ENCODE results near the gene C21orf58.

The C21orf58 gene

GRCh38 chr21:46356494-46357334 is 33.0 kb upstream of the C21orf58 start:
- no peak overlapping the region for H3K4me3 ChIP-seq (replicated peaks; ENCODE audit: low read depth, low read length)
- no peaks in the 10 kb centered on the region for H3K27me3 ChIP-seq (replicated peaks; ENCODE audit: control insufficient read depth, insufficient read depth, low read length)
- TF ChIP-seq CTCF (IDR thresholded peaks at IDR 0.05; ENCODE audit: insufficient read depth, low read length, poor library complexity, severe bottlenecking): no peak
- no peak for DNase-seq (ENCODE audit: extremely low read depth, insufficient read length)
- peaks cover 21% of the 10 kb centered on the region for H3K36me3 ChIP-seq (ENCODE audit: control insufficient read depth, insufficient read depth, low read length)

- H3K36me3 ChIP-seq (ENCODE audit: control insufficient read depth, insufficient read depth, low read length): peaks cover 26% of the 10 kb centered on the region
- no peak for TF ChIP-seq CTCF (IDR thresholded peaks at IDR 0.05; ENCODE audit: insufficient read depth, low read length, poor library complexity, severe bottlenecking)
- no peak overlapping the region for H3K4me3 ChIP-seq (replicated peaks; ENCODE audit: low read depth, low read length)
- H3K27me3 ChIP-seq (replicated peaks; ENCODE audit: control insufficient read depth, insufficient read depth, low read length): no peaks in the 10 kb centered on the region
- no peak for DNase-seq (ENCODE audit: extremely low read depth, insufficient read length)
Observed at GRCh38 chr21:46356005-46356338, 32.3 kb upstream of the C21orf58 start.

- no peaks in the 10 kb centered on the region for H3K27me3 ChIP-seq (replicated peaks; ENCODE audit: control insufficient read depth, insufficient read depth, low read length)
- H3K4me3 ChIP-seq (replicated peaks; ENCODE audit: low read depth, low read length): no peak overlapping the region
- no peak for TF ChIP-seq CTCF (IDR thresholded peaks at IDR 0.05; ENCODE audit: insufficient read depth, low read length, poor library complexity, severe bottlenecking)
- DNase-seq (ENCODE audit: extremely low read depth, insufficient read length): no peak
- peaks cover 29% of the 10 kb centered on the region for H3K36me3 ChIP-seq (ENCODE audit: control insufficient read depth, insufficient read depth, low read length)
Observed at GRCh38 chr21:46355161-46356004, 31.7 kb upstream of the C21orf58 start.

- DNase-seq (ENCODE audit: extremely low read depth, insufficient read length): no peak
- Histone ChIP-seq H3K4me3 (replicated peaks; ENCODE audit: low read depth, low read length) (no peak overlapping the region), H3K27me3 (replicated peaks; ENCODE audit: control insufficient read depth, insufficient read depth, low read length) (no peaks in the 10 kb centered on the region), H3K36me3 (ENCODE audit: control insufficient read depth, insufficient read depth, low read length) (peaks cover 33% of the 10 kb centered on the region)
- no peak for TF ChIP-seq CTCF (IDR thresholded peaks at IDR 0.05; ENCODE audit: insufficient read depth, low read length, poor library complexity, severe bottlenecking)
Observed at GRCh38 chr21:46354518-46354917, 30.8 kb upstream of the C21orf58 start.

GRCh38 chr21:46354046-46354445 is 30.4 kb upstream of the C21orf58 start:
- H3K36me3 ChIP-seq (ENCODE audit: control insufficient read depth, insufficient read depth, low read length): peaks cover 36% of the 10 kb centered on the region
- no peak for TF ChIP-seq CTCF (IDR thresholded peaks at IDR 0.05; ENCODE audit: insufficient read depth, low read length, poor library complexity, severe bottlenecking)
- no peak overlapping the region for H3K4me3 ChIP-seq (replicated peaks; ENCODE audit: low read depth, low read length)
- DNase-seq (ENCODE audit: extremely low read depth, insufficient read length): no peak
- H3K27me3 ChIP-seq (replicated peaks; ENCODE audit: control insufficient read depth, insufficient read depth, low read length): no peaks in the 10 kb centered on the region

Data from GM06990 (cell line).